Inflammatory macrophage (primary cell): Measurements from ENCODE around the gene AJM1.

Source experiments
- DNase-seq, 2 donors: peaks; one replicate each; pipeline ENCODE4 v3.0.0-alpha.2; 2020 to 2022

AJM1 gene

DNA sequence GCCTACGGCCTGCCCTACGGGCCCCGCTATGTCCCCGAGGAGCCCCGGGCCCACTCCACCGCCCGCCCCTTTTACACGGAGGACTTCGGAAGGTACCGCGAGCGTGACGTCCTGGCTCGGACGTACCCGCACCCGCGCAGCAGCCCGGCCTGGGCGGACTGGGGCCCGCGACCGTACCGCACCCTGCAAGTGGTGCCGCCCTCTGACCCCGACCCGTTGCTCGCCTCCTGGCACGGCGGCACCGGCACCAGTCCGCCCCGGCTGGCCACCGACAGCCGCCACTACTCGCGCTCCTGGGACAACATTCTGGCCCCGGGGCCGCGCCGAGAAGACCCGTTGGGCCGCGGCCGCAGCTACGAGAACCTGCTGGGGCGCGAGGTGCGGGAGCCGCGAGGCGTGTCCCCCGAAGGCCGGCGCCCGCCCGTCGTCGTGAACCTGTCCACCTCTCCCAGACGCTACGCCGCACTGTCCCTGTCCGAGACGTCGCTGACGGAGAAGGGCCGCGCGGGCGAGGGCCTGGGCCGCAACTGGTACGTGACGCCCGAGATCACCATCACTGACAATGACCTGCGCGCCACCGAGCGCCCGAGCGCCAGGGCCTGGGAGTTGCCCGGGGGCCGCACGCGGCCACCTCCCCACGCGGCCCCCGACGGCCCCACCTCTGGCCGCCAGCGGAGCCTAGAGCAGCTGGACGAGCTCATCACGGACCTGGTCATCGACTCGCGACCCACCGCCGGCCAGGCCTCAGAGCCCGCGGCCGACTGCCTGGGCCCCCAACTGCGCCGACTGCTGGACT, 3.4 kb downstream of the AJM1 start:
- DNase-seq, result no peak

DNA sequence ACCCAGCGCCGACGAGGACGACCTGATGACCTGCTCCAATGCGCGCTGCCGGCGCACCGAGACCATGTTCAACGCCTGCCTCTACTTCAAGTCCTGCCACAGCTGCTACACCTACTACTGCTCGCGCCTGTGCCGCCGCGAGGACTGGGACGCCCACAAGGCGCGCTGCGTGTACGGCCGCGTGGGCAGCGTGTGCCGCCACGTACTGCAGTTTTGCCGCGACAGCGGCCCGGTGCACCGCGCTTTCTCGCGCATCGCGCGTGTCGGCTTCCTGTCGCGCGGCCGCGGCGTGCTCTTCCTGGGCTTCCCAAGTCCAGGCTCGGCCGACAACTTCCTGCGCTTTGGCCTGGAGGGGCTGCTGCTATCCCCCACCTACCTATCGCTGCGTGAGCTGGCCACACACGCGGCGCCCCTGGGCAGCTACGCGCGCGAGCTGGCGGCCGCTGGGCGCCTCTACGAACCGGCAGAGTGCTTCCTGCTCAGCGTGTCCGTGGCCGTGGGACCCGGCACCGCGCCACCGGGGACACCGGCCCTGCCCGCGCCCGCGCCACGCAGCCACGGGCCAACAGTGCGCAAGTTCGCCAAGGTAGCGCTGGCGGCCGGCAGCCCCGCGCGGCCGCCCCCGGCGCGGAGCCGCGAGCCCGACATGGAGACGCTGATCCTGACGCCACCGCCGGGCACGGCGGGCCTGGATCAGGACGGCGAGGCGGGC, 4.3 kb downstream of the AJM1 start:
- DNase-seq, result peak in 1 of 2 donors; percentile 16

DNA sequence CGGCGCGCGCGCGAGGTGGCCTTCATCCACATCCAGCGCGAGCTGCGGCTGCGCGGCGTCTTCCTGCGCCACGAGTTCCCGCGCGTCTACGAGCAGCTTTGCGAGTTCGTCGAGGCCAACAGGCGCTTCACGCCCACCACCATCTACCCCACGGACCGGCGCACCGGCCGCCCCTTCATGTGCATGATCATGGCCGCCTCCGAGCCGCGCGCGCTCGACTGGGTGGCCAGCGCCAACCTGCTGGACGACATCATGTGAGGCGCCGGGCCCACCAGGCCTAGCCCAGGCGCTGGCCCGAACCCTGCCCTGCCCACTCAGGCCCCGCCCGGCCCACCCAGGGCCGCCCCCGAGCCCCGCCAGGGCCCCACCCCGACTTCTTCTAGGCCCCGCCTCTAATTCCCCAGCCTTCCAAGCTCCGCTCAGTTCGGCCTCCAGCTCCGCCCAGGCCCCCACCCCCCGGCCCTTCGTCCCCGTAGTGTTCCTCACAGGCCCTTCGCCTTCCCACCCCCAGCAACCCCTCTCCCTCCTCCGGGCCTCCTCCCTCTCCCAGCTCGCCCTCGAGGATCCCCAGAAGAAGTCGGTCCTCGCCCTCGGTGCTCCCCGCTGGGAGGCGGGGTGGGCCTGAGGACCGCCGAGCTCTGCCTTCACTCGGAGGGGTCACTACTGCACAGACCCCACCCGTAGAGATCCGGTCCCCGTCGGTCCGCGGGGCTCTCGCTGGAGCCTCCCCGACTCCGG, 5.0 kb downstream of the AJM1 start:
- DNase-seq, result peak; percentile 16 to 61

DNA sequence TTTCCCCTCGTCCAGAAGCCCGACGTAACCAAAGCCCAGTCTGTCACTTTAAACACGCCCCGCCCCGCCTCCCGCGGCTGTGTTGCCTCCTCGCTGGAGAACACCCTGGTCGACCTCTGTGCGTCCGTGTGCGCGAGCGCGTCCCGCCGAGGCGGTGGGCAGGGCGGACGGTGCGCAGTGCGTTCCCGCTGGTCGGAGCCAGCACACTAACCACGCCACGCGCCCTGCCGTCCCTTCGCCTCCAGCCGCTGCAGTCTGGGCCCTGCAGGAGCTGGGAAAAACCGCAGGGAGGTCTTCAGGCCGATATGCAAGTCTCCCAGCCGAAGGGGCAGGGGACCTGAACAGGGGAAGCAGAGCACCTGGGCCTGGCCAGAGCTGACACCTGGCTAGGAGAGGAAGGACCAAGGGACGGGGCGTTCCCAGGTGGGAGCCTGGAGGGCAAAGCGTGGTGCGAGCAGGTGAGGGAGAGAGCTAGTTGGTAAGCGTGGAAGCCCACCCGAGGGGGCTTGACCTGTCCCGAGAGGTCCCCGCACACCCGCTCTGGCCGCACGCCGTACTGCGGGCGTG, 5.6 kb downstream of the AJM1 start:
- peak; percentile 90 to 94 for DNase-seq

DNA sequence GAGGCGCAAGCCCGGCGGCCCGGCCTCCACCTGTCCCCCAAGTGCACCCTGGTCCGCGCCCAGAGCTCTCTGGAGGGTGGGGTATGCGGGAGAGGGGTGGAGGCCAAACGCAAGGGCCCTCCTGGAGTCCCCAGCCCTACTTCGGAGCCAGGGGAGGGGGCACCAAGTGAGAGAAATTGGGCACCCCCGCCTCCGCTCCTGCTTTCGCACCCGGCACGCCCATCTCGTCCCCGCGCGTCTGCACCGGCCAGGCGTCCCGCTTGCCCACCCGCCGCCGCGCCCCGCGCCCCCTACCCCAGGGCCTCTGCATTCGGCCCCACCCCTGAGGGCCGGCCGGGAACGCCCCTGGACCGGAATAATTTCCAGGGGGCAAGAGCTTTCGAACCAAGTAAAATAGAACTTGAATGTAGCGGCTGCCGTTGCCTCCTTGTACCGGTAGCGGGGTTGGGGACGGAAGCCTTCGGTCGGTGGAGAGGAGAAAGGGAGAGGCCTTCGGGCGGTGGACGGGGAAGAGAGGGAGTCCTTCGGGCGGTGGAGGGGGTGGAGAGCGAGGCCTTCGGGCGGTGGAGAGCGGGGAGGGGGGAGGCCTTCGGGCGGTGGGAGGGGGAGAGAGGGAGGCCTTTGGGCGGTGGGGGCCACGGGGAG, 6.2 kb downstream of the AJM1 start:
- no peak for DNase-seq

DNA sequence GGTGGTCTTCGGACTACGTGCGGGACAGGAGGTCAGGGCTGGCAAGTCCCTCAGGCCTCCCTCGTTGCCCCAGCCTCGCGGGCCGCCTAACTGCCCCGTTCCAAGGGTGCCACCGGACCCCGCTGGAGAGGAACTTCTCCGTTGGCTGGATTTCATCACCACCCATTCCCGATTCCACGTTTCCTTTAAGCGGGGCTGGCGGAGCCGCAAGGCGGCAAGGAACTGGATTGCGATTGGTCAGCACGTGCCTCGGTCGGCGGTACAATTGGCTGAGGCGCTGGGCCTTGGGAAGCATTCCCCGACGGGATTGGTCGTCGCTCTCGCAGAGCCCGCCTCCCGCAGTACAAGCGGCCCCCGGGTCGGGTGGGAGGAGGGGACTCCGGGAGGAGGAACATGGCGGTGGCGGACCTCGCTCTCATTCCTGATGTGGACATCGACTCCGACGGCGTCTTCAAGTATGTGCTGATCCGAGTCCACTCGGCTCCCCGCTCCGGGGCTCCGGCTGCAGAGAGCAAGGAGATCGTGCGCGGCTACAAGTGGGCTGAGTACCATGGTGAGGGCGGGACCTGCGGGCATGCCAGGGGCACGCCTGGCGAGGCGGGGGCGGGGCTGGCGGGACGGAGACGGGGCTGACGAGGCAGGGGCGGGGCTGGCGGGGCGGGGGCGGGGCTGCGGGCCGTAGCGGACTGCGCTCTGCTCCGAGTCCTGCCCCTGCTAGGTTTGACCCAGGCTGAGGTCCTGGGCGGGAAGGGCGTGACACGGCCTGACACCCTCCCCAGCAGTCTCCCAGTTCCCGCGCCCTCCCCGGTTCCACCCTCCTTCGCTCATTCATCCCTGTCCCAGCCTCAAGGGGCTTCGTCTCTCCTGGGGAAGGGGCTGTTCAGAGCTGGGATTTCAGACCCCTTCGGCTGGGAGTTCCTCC, 7.0 kb downstream of the AJM1 start, which contains the start of gene PHPT1:
Gene PHPT1, plus strand, starts transcription at position 372 of the 922 bp plus-strand sequence. Its CDS starts 22 bp downstream, at position 394.
- DNase-seq, result peak; percentile 99 to 100

DNA sequence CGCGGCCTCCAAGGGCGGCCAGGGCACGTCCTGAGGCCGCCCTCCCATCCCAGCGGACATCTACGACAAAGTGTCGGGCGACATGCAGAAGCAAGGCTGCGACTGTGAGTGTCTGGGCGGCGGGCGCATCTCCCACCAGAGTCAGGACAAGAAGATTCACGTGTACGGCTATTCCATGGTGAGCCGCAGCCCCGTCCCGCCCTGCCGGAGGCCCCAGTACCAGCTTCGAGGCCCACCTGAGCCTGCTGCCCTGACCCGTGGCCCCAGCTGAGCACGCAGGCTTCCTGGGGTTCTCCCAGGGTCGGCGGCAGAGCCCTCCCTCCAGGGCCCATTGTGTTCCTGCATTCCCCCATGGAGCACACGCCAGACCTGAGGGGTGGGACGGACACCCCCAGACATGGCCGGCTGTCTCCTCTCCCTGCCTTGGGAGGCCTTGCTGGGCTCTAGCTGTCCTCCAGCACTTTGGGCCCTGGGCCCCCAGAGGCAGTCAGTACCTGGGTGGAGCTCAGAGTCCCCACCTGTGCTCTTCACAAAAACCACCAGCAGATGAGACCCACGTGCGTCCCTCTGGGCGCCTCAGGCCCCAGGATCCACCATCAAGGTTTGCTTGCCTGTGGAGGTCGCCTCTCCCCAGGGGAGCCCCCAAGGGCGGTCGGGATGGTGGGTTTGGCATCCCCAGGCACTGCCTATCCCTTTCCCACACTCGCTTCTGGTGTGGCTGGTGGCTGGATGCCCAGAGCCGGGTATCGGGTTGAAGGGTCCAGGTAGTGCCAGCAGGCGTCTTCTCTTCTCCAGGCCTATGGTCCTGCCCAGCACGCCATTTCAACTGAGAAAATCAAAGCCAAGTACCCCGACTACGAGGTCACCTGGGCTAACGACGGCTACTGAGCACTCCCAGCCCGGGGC, 7.9 kb downstream of the AJM1 start:
- no peak for DNase-seq

DNA sequence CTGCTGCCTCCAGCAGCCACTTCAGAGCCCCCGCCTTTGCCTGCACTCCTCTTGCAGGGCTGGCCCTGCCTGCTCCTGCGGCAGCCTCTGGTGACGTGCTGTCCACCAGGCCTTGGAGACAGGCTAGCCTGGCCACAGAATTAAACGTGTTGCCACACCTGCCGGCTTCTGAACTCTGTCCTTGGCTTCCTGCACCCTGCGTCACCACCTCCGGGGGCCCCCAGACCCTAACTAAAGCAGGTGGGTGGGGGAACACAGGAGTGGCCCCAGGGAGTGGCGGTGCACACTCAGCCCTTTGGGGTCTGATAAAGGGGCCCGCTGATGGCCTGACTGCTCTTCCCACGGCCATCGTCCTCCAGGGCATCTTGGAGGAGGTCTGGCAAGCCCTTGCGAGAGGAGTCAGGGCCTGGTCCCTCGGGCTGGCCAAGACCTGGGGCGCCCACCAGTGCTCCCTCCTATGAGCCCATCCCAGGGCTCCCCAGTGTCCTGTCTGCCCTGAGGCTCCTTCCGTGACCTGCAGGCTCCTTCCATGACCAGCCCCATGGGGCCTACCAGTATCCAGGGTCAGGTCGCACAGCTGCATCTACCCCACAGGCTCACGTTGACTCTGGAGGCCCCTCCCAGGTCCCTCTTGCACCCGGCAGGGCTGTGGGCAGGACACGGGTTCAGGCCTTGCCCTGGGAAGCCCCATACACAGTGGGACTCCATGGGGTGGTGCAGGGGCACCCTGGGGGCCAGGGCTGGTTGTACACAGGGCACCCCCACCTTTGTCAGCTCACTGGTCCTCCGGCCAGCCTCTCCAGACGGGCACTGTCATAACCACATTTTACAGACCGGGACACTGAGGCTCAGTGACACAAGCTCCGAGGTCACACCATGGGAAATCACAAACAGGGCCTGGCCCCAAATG, 8.8 kb downstream of the AJM1 start:
- DNase-seq, result no peak

DNA sequence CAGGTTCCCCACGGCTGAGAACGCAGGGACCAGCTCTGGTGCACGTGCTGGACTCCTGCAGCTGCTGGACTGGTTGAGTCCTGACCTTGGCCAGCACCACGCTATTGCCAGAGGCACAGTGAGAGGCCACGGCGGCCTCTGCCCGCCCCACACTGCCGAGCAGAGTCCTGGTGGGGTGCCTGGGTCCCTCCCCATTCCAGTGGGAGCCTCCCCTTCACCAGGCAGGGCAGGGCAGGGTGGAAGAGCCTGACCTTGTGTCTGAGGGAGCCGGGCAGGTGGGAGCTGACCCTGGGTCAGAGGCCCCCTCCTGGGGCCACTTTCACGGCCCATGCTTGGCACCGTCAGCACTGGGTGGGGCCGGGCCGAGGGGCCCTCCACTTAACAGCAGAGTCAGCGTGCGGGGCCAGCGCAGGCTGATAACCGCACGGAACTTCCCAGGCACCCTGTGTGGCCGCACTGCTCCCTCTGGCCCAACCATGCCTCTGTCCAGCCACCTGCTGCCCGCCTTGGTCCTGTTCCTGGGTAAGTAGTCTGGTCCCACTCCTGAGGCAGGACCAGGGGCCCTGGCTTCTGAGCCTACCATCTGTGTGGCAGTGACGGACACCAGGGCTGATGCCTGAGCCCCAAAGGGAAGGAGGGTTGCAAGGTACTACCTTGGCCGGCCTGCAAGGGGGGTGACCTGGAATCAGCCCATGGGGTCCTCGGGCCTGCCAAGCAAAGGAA, 9.8 kb downstream of the AJM1 start, which contains the start of gene MAMDC4:
Gene MAMDC4, plus strand, starts transcription at position 406 of the 723 bp plus-strand sequence. Its CDS starts 71 bp downstream, at position 477.
- DNase-seq, result no peak

DNA sequence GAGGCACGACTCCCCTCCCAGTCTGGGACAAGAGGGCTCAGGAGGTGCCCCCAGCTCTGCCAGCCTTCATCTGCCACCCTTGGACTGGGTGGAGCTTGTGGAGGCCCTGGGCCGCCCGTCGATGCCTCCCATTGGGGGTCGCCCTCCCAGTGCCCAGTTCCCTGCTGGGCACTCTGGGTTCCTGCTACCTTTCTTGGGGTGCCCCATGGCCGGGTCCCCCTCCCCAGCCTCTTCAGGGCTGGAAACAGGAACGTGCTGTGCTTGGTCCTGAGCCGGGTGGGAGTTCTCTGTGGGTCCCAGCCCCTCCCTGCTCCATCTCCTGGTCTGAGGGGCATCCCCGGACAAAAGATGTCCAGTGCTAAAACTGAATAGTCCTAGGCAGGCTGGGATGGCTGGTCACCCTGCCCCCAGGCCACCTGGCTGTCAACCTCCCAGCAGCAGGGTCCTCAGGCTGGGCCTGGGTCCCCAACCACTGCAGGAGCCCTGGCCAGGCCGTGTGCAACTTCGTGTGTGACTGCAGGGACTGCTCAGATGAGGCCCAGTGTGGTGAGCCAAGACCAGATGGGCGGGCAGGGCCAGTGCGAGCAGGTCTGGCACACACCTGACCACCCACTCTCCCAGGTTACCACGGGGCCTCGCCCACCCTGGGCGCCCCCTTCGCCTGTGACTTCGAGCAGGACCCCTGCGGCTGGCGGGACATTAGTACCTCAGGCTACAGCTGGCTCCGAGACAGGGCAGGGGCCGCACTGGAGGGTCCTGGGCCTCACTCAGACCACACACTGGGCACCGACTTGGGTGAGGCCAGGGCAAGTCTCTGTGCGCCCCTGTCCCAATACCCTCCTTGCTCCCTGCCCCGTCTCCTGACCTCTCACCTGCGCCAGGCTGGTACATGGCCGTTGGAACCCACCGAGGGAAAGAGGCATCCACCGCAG, 10.7 kb downstream of the AJM1 start:
- no peak for DNase-seq

DNA sequence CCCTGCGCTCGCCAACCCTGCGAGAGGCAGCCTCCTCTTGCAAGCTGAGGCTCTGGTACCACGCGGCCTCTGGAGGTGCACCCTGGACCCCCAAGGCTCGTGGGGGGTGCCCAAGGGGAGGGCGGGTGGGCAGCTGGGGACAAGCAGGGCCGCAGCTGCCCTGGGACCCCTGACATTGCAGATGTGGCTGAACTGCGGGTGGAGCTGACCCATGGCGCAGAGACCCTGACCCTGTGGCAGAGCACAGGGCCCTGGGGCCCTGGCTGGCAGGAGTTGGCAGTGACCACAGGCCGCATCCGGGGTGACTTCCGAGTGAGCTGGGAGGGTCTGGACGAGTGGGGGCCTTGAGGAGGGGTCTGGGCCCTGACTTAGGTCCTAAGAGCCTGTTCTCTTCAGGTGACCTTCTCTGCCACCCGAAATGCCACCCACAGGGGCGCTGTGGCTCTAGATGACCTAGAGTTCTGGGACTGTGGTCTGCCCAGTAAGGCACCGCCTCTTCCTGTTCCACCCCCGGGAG, 11.4 kb downstream of the AJM1 start:
- DNase-seq, result no peak

DNA sequence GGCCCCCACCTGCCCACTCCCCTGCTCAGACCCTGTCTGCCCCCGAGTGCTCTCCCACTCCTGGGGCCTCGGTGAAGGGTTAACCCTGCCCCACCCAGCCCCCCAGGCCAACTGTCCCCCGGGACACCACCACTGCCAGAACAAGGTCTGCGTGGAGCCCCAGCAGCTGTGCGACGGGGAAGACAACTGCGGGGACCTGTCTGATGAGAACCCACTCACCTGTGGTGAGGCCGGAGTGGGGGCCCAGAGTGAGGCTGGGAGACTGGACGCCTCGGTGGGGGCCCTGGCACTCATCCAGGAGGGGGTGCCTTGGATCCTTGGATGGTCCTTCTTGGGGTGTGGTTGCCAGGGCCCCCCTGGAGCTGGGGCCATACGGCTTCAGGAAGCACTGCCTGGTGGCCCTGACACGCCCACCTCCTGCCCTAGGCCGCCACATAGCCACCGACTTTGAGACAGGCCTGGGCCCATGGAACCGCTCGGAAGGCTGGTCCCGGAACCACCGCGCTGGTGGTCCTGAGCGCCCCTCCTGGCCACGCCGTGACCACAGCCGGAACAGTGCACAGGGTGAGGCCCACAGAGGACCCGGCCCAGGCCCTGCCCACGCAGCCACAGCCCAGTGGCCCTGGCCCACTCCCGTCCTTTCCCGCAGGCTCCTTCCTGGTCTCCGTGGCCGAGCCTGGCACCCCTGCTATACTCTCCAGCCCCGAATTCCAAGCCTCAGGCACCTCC, 12.0 kb downstream of the AJM1 start:
- DNase-seq, result no peak

DNA sequence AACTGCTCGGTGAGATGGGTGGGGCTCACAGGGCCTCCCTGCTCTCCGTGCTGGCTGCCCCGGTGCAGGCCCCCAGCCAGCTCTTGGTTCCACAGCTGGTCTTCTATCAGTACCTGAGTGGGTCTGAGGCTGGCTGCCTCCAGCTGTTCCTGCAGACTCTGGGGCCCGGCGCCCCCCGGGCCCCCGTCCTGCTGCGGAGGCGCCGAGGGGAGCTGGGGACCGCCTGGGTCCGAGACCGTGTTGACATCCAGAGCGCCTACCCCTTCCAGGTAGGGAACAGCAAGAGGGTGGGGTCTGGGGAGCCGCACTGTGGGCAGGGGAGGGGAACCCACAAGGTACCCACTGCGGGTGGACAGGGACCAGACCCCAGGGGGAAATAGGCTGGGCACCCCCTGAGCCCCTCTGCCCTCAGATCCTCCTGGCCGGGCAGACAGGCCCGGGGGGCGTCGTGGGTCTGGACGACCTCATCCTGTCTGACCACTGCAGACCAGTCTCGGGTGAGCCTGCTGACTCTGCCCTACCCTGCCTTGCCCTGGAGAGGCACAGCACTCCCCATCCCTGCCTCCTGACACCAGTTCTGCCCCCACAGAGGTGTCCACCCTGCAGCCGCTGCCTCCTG, 12.7 kb downstream of the AJM1 start:
- no peak for DNase-seq

DNA sequence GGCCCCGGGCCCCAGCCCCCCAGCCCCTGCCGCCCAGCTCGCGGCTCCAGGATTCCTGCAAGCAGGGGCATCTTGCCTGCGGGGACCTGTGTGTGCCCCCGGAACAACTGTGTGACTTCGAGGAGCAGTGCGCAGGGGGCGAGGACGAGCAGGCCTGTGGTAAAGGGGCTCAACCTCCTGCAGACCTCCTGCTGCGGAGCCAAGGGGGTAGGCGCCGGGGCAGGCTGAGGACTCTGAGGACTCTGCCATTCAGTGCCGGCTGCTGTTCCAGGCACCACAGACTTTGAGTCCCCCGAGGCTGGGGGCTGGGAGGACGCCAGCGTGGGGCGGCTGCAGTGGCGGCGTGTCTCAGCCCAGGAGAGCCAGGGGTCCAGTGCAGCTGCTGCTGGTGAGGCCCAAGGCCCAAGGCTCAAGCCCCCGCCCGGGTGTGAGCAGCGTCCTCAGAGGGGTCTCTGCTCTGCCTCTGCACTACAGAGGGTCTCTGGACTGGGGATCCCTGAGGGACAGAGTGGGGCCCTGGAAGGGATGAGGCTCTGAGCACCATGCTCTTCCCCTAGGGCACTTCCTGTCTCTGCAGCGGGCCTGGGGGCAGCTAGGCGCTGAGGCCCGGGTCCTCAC, 13.3 kb downstream of the AJM1 start:
- DNase-seq, result no peak

DNA sequence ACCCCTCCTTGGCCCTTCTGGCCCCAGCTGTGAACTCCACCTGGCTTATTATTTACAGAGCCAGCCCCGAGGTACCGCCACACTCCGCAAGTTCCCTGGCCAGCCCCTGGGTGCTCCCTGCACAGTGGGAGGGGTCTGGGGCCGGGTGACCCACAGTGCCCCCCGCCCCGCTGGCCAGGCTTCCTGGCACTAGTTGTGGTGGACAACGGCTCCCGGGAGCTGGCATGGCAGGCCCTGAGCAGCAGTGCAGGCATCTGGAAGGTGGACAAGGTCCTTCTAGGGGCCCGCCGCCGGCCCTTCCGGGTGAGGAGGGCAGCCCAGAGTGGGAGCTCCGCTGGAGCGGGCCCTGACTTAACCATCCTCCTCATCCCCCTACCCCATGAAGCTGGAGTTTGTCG, 13.8 kb downstream of the AJM1 start:
- DNase-seq, result no peak
